ENCODE data around the gene LTA.
"Not testable (repeated sequence)": the region's sequence is repeated elsewhere in the genome, so short reads cannot be mapped to it uniquely, and the experiment has no call there.

LTA gene

DNA sequence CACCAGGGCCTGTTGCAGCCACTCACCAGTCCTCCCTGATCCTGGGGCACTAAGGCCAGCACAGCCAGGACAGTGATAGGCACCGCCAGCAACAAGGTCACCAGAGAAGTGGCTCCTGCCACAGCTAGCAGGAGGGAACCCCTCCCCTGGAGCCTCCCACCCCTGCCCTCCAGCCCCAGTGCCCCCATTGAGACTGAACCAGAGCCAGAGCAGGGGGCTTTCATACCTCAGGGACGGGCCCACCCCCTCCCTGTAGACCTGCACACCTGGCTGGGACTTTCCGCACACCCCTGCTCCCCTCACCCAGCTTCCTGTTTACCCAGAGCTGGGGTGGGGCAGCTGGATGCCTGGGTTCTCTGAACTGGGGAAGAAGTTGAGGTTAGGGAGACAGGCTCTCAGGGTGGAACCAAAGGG is 10.1 kb downstream of the LTA start, which contains the start of gene LTB:
Gene LTB (minus strand): TSS at position 195 of the 414 bp plus-strand sequence. CDS start 7 bp downstream, at position 188.
- FAIRE-seq: peak; percentile 66
- peak; percentile 64; the same call in 1 of the 2 replicates for TF ChIP-seq POLR2AphosphoS5 (IDR thresholded peaks at IDR 0.05; ENCODE audit: low read depth, low read length)
- peak; percentile 47; the same call in 1 of the 2 replicates for TF ChIP-seq POLR2A (IDR thresholded peaks at IDR 0.05; ENCODE audit: low read depth, low read length)
- TF ChIP-seq SPI1 (IDR thresholded peaks at IDR 0.05; ENCODE audit: low read depth, low read length): no peak
- no peak for TF ChIP-seq PAX5 (IDR thresholded peaks at IDR 0.05; ENCODE audit: insufficient read depth, low read length, severe bottlenecking)
- TF ChIP-seq POU2F2 (IDR thresholded peaks at IDR 0.05; ENCODE audit: low read depth, low read length): no peak
- no peak for TF ChIP-seq TAF1 (IDR thresholded peaks at IDR 0.05; ENCODE audit: low read depth, low read length)
- no peak for DNase-seq (ENCODE audit: insufficient read length, low spot score)

DNA sequence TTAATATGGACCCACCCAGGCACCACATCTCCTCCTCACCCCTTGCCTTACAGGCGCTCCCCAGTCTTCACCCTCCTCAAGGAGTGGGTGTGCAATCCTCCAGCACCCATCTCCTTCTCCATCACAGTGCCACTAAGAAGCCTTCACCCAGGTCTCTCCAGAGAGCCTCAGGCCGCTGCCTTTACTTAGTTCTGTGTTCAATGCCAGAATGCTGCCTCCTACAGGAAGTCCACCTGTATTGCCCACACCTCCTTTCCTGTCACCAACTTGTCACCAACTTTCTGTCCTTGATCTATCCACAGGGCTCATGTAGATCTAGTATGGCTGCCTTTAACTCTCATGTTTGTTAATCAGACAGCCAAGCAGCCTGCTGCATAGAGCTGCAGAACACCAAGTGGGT is 13.4 kb downstream of the LTA start:
- FAIRE-seq: peak; percentile 87
- TF ChIP-seq POLR2AphosphoS5 (IDR thresholded peaks at IDR 0.05; ENCODE audit: low read depth, low read length) (no peak), TAF1 (IDR thresholded peaks at IDR 0.05; ENCODE audit: low read depth, low read length) (no peak), PAX5 (IDR thresholded peaks at IDR 0.05; ENCODE audit: insufficient read depth, low read length, severe bottlenecking) (no peak), SPI1 (IDR thresholded peaks at IDR 0.05; ENCODE audit: low read depth, low read length) (no peak), POLR2A (IDR thresholded peaks at IDR 0.05; ENCODE audit: low read depth, low read length) (no peak), POU2F2 (IDR thresholded peaks at IDR 0.05; ENCODE audit: low read depth, low read length) (no peak)

DNA sequence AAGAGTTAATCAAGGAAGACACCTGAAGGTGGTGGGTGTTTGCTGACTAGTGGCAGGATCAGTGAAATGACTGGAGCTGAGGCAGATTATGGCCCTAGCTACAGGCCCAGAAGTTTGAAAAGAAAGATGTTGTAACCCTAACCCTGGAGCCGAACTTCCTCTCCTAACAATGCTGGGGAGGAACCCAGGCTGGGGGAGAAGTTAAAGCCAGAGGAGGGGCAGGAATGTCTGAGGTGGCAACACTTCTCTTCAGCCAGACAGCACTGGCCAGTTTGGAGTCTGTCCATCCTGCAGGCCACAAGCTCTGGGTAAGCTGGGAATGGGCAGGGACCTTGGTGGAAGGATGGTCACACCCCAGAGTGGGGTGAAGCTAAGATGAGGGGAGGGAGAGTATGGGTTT is 13.9 kb downstream of the LTA start, which contains the start of gene LST1:
Gene LST1 (plus strand): TSS at position 270 of the 400 bp plus-strand sequence. CDS start 1,023 bp downstream, outside the sequence.
- FAIRE-seq: no peak
- DNase-seq (ENCODE audit: insufficient read length, low spot score): no peak
- TF ChIP-seq SPI1 (IDR thresholded peaks at IDR 0.05; ENCODE audit: low read depth, low read length): peak; percentile 18; the same call in 1 of the 2 replicates
- no peak for TF ChIP-seq TAF1 (IDR thresholded peaks at IDR 0.05; ENCODE audit: low read depth, low read length)

More for the DNA sequence above, 13.4 kb downstream of the LTA start:
- DNase-seq (ENCODE audit: insufficient read length, low spot score): no peak

DNA sequence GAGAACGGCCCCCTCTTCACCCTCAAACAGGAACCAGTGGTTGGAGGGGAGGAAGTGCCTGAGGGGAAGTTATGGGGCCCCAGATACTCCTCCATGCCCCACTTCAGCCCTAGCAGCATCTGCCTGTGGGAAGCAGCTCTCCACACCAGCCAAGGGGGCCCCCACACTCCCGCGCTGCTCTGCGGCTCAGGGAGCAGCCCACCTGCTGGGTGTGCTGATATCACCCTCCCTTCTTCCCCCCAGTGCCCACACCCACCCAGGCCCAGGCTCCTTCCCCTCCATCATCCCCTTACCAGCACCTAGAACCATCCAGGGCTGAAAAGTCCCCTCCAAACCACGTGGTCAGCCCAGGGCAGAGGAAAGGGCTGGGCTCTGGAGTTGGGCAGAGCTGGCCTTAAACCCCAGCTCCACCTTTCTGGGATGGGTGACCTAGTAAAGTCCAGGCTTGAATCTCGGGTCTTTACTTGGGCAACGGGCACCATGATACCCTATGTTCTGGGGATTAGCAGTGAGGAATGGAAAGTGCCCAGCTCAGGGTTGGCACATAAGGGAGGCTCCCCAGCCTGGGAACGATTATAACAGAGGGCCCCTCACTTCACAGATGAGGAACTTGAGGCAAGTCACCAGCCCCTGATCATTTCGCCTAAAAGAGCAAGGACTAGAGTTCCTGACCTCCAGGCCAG is 14.7 kb downstream of the LTA start:
- TF ChIP-seq POLR2A (IDR thresholded peaks at IDR 0.05; ENCODE audit: low read depth, low read length) (0 out of 2 replicates have a peak, but pooled peaks have one; percentile 47), TAF1 (IDR thresholded peaks at IDR 0.05; ENCODE audit: low read depth, low read length) (no peak; the same call in 1 of the 2 replicates), SPI1 (IDR thresholded peaks at IDR 0.05; ENCODE audit: low read depth, low read length) (peak; percentile 89), POLR2AphosphoS5 (IDR thresholded peaks at IDR 0.05; ENCODE audit: low read depth, low read length) (no peak)
- DNase-seq (ENCODE audit: insufficient read length, low spot score) (no peak), FAIRE-seq (peak; percentile 93)

DNA sequence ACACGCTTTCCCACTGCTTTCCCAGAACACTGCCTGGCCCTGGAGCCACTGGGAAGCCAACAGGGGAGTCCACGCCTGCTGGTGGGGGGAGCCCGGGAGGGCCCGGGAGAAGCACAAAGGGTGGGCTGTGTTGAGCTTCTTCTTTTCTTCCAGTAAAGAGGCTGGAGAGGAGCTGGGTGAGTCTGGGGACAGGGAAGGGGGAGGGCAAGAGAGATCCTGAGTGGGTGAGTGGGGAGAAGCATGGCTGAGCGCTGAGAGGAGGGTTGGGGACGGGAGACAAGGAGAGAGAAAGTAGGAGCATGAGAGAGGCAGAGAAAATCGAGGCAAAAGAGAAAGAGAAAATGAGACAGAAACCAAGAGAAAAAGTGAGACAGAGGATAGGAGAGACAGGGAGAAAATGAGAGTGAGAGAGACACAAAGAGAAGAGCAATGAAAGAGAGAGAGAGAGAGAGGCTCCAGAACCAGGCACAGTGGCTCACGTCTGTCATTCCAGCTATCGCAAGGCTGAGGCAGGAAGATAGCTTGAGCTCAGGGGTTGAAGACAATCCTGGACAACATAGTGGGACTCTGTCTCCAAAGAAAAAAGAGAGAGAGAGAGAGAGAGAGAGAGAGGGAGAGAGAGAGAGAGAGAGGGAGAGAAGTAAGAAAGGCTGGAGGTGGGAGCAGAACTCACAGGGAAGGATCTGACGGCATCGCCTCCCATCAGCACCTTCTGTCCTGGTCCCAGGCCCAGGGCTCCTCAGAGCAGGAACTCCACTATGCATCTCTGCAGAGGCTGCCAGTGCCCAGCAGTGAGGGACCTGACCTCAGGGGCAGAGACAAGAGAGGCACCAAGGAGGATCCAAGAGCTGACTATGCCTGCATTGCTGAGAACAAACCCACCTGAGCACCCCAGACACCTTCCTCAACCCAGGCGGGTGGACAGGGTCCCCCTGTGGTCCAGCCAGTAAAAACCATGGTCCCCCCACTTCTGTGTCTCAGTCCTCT is 16.0 kb downstream of the LTA start:
- TF ChIP-seq SPI1 (IDR thresholded peaks at IDR 0.05; ENCODE audit: low read depth, low read length) (no peak), POU2F2 (IDR thresholded peaks at IDR 0.05; ENCODE audit: low read depth, low read length) (no peak), PAX5 (IDR thresholded peaks at IDR 0.05; ENCODE audit: insufficient read depth, low read length, severe bottlenecking) (no peak), POLR2AphosphoS5 (IDR thresholded peaks at IDR 0.05; ENCODE audit: low read depth, low read length) (no peak), TAF1 (IDR thresholded peaks at IDR 0.05; ENCODE audit: low read depth, low read length) (no peak), POLR2A (IDR thresholded peaks at IDR 0.05; ENCODE audit: low read depth, low read length) (no peak)
- FAIRE-seq (no peak), DNase-seq (ENCODE audit: insufficient read length, low spot score) (no peak)

DNA sequence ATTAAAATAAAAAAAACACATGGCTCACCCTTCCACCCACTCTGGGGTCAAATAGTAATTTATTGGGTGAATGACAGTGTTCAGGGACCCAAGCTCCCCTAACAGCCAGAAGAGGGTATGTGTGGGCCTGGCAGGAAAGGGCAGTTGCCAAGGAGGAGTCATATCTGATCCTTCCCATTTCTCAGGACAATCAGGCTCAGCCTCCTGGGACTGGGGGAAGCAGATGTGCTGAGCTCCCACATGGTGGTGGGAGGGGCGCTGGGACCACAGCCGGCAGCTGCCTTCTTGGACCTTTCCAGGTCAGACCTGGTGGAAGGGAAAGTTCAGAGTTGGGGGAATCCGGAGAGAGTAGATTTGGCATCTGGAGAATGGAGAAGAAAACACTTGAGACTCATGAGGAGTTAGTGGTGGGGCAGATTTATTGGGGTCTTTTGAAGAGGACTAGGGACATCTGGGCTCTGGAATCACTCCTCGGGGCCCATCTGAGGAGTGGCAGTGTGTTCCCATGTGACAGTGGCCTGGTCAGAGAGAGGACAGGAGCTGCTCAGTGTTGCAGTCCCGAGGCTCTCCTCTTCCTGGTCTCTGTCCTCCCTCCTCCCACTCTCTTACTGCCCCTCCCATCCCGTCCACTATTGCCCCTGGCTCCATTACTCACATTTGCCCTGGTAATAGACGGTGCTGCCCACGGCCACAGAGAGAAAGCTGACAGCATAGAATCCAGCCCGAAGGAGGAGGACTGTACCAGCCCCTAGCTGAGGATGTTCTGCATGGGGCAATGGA is 17.0 kb downstream of the LTA start:
- DNase-seq (ENCODE audit: insufficient read length, low spot score) (no peak), FAIRE-seq (no peak)
- TF ChIP-seq POLR2AphosphoS5 (IDR thresholded peaks at IDR 0.05; ENCODE audit: low read depth, low read length) (no peak), PAX5 (IDR thresholded peaks at IDR 0.05; ENCODE audit: insufficient read depth, low read length, severe bottlenecking) (no peak), POLR2A (IDR thresholded peaks at IDR 0.05; ENCODE audit: low read depth, low read length) (no peak), SPI1 (IDR thresholded peaks at IDR 0.05; ENCODE audit: low read depth, low read length) (no peak), POU2F2 (IDR thresholded peaks at IDR 0.05; ENCODE audit: low read depth, low read length) (no peak), TAF1 (IDR thresholded peaks at IDR 0.05; ENCODE audit: low read depth, low read length) (no peak)

DNA sequence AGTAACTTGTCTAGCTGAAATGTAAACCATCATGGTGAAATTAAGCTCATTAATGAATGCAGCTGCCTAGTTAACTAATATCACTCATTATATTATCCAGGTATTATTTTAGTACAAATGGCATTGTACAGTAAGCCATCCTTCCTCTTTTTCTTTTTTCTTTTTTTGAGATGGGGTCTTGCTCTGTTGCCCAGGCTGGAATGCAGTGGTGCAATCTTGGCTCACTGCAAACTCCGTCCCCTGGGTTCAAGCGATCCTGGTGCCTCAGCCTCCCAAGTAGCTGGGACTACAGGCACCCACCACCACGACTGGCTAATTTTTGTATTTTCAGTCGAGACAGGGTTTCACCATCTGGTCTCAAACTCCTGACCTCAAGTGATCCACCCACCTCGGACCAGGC is 18.6 kb downstream of the LTA start:
- DNase-seq (ENCODE audit: insufficient read length, low spot score); FAIRE-seq: not testable (repeated sequence)

DNA sequence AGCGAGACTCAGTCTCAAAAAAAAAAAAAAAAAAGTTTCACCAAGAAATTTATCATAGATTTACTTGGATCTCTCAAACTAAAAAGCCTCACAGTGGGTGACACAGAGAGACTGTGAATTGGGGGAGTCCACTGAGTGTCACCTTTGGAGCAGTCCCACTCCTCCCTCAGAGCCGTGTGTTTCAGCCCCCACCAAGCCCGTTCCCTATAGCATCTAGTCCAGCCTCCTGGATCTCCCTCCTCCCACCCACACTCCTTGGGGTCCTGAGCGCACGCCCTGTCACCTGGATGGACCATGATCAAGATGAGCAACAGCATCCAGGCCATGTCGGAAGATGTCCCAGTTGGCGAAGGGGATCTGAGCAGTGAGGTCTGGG is 20.3 kb downstream of the LTA start:
- TF ChIP-seq POLR2AphosphoS5 (IDR thresholded peaks at IDR 0.05; ENCODE audit: low read depth, low read length) (no peak), TAF1 (IDR thresholded peaks at IDR 0.05; ENCODE audit: low read depth, low read length) (no peak), POLR2A (IDR thresholded peaks at IDR 0.05; ENCODE audit: low read depth, low read length) (no peak), SPI1 (IDR thresholded peaks at IDR 0.05; ENCODE audit: low read depth, low read length) (no peak), PAX5 (IDR thresholded peaks at IDR 0.05; ENCODE audit: insufficient read depth, low read length, severe bottlenecking) (no peak), POU2F2 (IDR thresholded peaks at IDR 0.05; ENCODE audit: low read depth, low read length) (no peak)
- no peak for DNase-seq (ENCODE audit: insufficient read length, low spot score)
- no peak for FAIRE-seq

DNA sequence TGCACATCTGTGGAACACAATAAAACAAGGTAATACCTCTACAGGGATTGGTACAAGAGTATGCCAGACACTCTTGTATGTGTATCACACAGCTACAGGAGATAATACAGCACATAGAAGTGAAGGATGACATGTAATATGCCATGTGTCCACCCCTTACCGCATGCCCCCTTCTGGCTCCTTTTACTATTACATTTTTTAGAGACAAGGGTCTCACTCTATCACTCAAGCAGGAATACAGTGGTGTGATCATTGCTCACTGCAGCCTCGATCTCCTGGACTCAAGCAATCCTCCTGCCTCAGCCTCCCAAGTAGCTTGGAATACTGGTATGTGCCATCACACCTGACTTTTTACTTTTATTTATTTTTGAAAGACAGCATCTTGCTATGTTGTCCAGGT is 24.9 kb downstream of the LTA start:
- FAIRE-seq (peak; percentile 69), DNase-seq (ENCODE audit: insufficient read length, low spot score) (no peak)
- TF ChIP-seq SPI1 (IDR thresholded peaks at IDR 0.05; ENCODE audit: low read depth, low read length): no peak
- no peak for TF ChIP-seq PAX5 (IDR thresholded peaks at IDR 0.05; ENCODE audit: insufficient read depth, low read length, severe bottlenecking)
- no peak for TF ChIP-seq TAF1 (IDR thresholded peaks at IDR 0.05; ENCODE audit: low read depth, low read length)
